GM19239 (cell line): ENCODE results near the gene VMAC.
"Not testable (repeated sequence)": the region's sequence is repeated elsewhere in the genome, so short reads cannot be mapped to it uniquely, and the experiment has no call there.

Source experiments
- DNase-seq: peaks from one replicate; pipeline ENCODE4 v3.0.0; 2011; ENCODE audit warnings: low spot score; ENCODE audit not compliant: insufficient read length
- FAIRE-seq: peaks from 2 replicates; lab custom pipeline; 2011; peaks lifted over from hg19 to GRCh38; lab: Jason Lieb, UNC

VMAC gene

GRCh38 chr19:5883157-5883873 is 21.4 kb upstream of the VMAC start:
- not testable (repeated sequence) for DNase-seq, FAIRE-seq

DNA sequence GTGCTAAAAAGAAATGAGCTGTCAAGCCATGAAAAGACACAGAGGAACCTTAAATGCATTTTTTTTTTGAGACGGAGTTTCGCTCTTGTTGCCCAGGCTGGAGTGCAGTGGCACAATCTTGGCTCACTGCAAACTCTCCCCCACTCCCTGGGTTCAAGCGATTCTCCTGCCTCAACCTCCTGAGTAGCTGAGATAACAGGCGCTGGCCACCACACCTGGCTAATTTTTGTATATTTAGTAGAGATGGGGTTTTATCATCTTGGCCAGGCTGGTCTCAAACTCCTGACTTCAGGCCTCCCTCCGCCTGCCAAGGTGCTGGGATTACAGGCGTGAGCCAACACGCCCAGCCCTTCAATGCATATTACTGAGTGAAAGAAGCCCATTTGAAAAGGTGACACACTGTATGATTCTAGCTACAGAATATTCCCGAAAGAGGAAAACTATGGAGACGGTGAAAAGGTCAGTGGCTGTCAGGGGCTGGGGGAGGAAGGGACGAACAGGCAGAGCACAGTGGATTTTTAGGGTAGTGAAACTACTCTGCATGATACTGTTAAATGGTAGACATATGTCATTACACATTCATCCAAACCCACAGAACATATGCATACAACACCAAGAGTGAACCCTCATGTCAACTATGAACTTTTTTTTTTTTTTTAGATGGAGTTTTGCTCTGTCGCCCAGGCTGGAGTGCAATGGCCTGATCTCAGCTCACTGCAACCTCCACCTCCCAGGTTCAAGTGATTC is 20.4 kb upstream of the VMAC start:
- FAIRE-seq, DNase-seq: not testable (repeated sequence)

GRCh38 chr19:5889288-5889971 is 15.2 kb upstream of the VMAC start:
- DNase-seq (no peak), FAIRE-seq (no peak)

- FAIRE-seq (no peak), DNase-seq (no peak)
Observed at GRCh38 chr19:5890099-5890498, 14.6 kb upstream of the VMAC start.

DNA sequence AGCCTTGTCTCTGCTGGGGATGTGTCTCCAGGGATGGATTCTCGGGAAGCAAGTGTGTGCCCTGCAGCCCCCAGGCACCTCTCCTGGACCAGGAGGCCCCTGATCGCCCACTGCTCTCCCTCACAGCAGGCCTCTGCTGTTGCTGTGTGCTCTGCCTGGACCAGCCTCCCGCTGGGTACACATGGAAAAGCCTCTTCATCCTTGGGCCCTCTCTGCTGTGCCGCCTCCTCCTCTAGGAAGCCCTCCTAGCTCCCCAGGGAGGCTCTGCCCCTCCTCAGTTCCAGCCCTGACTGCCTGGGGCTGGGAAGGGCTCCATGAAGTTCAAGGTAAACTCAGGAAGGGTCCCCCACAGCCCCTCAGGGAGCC is 13.1 kb upstream of the VMAC start:
- FAIRE-seq (no peak), DNase-seq (no peak)

DNA sequence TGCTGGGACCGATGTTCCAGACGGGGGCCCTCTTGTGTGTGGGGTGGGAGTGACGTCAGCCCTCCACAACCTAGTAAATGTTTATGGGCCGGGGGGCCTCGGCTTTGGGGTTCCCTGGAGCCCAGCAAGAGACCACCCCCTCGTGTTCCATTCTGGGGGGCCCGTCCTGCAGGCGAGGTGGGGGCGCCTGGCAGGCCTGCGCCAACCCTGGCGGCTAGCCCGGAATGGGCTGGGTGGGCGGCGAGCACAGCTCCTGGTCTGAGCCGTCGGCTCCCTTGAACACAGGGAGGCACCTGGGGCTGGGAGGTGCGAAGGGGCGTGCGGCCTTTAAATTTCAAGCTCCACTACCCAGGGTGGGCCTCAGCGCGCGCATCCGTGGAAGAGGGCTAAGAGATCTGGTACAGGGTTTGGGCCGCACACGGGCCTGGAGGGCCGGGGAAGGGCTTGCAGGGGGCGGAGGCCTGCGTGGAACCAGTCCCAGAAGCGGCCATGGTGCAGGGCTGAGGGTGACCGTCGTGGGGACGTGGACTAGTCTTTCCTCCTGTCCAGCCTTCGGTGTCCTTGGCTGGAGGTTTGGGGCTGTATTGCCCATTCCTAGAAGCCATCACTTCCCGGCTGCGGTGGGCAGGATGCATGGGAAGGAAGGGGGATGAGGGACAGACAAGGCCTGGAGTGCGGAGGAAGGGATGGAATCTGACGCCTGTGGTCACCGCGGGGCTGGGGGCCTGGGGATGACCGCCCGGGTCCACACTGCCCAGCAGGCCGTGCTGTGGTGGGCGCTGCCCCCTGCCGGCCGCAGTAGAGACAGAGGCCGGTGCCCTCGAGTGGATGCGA is 12.5 kb upstream of the VMAC start:
- DNase-seq (no peak), FAIRE-seq (no peak)

- FAIRE-seq = no peak
- no peak for DNase-seq
Observed at GRCh38 chr19:5892772-5893275, 11.8 kb upstream of the VMAC start.

- no peak for DNase-seq
Observed at GRCh38 chr19:5893296-5893903, 11.3 kb upstream of the VMAC start.

DNA sequence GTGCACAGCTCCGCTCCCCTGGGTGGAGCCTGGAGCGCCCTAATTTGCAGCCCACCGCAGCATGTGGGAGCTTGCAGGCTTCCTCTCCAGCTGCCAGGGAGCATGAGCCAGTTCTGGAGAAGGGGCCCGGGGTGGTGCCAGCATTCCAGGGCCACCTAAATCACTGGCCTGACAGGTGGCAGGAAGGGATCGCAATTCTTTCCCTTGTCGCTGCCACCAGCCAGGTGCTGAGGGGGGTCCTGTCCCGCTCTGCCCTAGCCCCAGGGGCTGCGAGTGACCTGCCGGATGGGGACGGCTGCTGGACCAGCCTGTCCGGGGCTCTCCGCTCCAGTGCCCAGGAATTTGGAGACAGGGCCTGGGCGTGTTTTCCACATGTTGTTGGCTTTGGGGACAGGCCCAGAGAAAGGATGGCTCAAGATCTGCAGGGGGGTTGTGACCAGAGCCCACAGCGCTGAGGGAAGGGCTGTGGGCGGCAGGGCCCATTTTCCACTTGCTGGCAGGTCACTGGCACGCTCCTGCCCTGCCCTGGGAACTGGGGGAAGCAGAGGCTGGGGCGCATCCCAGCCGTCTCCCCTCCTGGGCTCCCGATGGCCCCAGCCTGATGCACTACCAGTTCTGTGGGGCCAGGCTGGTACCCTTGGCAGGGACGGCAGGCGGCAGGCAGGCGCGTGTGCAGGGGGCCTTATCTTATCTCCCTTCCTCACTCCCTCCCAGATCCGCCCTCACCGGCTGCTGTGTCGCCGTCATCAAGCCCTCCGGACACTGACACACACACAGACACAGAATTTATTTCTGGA is 10.6 kb upstream of the VMAC start:
- FAIRE-seq = no peak
- DNase-seq = no peak

More at GRCh38 chr19:5893296-5893903, 11.3 kb upstream of the VMAC start:
- FAIRE-seq = no peak

GRCh38 chr19:5894704-5895349 is 9.8 kb upstream of the VMAC start:
- FAIRE-seq (no peak), DNase-seq (no peak)

DNA sequence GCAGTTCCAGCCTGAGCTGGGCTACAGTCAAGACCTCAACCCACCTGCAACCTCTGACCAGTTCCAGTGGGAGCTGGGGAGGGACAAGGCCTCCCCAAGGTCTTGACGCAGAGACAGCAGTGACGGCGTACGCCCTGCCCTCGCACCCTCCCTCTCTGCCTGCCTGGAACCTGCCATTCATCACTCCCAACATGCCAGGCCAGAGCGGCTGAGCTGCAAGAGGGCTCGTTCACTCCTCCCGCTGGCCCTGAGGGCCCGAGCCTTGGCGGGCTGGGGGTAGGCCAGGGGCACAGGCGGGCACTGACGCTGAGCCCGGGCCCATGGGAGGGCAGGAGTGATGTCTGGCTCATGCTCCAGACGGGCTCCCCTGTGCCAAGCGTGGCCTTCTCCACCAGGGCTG is 9.3 kb upstream of the VMAC start:
- DNase-seq (no peak), FAIRE-seq (no peak)

- DNase-seq (no peak), FAIRE-seq (no peak)
Observed at GRCh38 chr19:5895890-5896289, 8.8 kb upstream of the VMAC start.

DNA sequence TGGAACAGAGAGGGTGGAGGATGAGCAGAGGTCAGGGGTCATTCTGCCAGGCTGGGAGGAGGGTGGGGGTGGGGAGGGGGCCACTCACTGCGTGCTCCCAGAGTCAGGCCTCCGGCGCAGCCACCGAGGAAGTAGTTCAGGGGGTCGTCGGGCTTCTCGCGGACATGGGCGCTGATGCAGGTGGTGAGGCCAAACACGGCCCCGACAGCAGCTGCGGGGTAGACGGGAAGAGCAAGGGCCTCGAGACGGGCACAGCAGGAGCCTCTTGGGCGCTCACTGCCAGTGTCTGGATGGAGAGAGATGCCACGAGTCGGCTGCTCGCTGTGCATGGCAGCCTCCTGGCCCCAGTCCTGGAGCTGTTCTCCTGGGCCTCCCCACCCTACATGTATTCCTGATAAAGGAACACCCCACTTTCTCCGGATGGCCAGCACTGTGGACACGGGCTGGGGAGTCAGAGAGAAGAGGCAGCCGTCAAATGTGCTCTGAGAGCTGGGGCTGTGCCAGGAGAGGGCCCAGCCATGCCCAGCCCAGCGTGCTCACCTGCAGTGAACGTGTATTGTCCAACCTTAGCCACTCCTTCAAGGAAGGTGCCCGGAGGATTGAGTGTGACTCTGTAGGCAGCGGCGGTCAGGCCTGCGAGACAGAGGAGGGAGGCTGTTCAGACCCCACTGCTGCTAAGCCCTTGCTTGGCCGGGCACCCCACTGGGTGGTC is 8.2 kb upstream of the VMAC start:
- FAIRE-seq (no peak), DNase-seq (no peak)

- DNase-seq = no peak
- FAIRE-seq = no peak
Observed at GRCh38 chr19:5897189-5897969, 7.3 kb upstream of the VMAC start.

DNA sequence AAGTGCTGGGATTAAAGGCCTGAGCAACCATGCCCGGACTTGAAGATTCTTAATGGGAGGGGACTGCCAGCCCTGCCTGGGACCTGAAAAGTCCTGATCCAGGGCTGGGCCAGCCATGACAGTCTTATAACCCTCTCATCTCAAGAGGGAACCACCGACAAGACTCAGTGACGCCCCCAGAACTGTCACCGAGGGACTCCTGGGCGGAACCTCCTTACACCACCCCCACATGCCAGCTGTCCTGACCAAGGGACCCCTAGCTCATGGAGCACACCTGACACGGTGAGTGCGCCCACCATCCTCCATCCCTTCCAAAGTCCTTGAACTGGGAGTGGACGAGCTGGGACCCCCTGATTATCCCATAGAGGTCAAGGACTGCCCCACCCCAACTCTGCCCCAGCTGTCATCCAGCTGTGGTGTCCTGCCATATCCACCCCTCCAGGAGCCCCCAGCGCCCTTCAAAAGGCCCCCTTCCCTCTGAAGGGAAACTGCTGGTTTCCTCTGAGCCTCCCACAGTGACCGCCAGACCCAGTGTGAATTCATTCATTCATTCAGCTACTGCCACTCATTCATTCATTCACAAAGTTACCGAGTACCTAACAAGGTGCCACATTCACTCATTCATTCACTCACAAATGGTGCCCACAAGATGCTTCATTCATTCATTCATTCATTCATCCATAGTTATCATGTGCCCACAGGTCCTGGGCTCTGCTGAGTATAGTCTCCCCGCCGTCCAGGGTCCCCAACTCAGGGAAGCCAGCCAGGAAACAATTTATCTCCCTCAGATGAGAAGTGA is 4.7 kb upstream of the VMAC start:
- no peak for DNase-seq
- FAIRE-seq = no peak

DNA sequence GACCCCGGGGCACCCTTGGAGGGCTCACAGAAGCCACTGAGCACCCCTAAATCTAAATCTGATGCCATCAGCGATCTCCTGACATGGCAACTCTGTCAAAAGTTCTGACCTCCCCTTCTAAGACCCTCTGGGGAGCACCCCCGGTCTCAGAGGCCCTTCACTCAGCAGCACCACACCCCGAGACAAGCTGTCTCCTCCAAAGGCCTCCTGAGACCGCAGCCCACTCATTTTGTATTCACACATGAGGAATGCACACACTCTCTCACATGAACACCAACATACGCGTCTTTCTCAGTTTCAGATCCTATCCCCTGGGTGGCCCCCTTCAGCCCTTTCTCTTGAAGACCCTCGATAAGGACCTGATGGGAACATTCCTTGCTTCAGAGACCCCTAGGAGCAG is 3.7 kb upstream of the VMAC start:
- DNase-seq (no peak), FAIRE-seq (no peak)
